HepG2 (cell line): Measurements from ENCODE around the gene OR6S1. TPM values are rescaled to one million over a fixed set of nuclear protein-coding genes. Genes with fewer than 3 reads are reported as not detected.

Experiments used
- AGO1 ChIP-seq: fragments of 200-400 bp; formaldehyde crosslinking; IDR thresholded peaks from 2 replicates; pipeline ENCODE4 v1.6.1; 2017; ENCODE audit warnings: mild to moderate bottlenecking, low read depth, low read length, moderate library complexity; ENCODE audit not compliant: poor library complexity, severe bottlenecking
- BRD4 ChIP-seq: sonication (generic); formaldehyde crosslinking; IDR thresholded peaks from 2 replicates; pipeline ENCODE4 v1.4.0; 2020; ENCODE audit warnings: missing genetic modification reagents
- CAMTA2 ChIP-seq: sonication (generic); formaldehyde crosslinking; IDR thresholded peaks from 2 replicates; pipeline ENCODE4 v1.4.0; 2020; ENCODE audit warnings: mild to moderate bottlenecking, missing genetic modification reagents, borderline replicate concordance
- ETV5 ChIP-seq: IDR thresholded peaks from 2 replicates; pipeline ENCODE4 v1.6.1; 2018; ENCODE audit warnings: missing biosample characterization, missing genetic modification reagents, inconsistent platforms, borderline replicate concordance
- GATAD2A ChIP-seq: IDR thresholded peaks from 2 replicates; pipeline ENCODE4 v1.6.1; 2016
- GZF1 ChIP-seq: sonication (generic); formaldehyde crosslinking; IDR thresholded peaks from 2 replicates; pipeline ENCODE4 v1.5.1; 2020; ENCODE audit warnings: mild to moderate bottlenecking, missing genetic modification reagents
- MAFF ChIP-seq: IDR thresholded peaks from 2 replicates; pipeline ENCODE4 v1.6.1; 2011; ENCODE audit warnings: low read depth, low read length, improper control_type of control experiment
- NR2F6 ChIP-seq, 2 experiments: IDR thresholded peaks; 2 replicates each; pipeline ENCODE4 v1.6.1; 2016; ENCODE audit warnings: antibody characterized with exemption in 1 of 2, mild to moderate bottlenecking in 1 of 2
- TCF7 ChIP-seq: sonication (generic); IDR thresholded peaks from 2 replicates; pipeline ENCODE4 v1.6.1; 2016; ENCODE audit warnings: antibody characterized with exemption, low read depth
- ZBTB42 ChIP-seq: sonication (generic); formaldehyde crosslinking; IDR thresholded peaks from 2 replicates; pipeline ENCODE4 v1.5.0; 2020; ENCODE audit warnings: mild to moderate bottlenecking, missing genetic modification reagents
- ZFP90 ChIP-seq: sonication (generic); formaldehyde crosslinking; IDR thresholded peaks from 2 replicates; pipeline ENCODE4 v1.8.0; 2022; ENCODE audit warnings: missing genetic modification reagents, mild to moderate bottlenecking, inconsistent platforms, borderline replicate concordance
- ZMYM4 ChIP-seq: sonication (generic); formaldehyde crosslinking; IDR thresholded peaks from 2 replicates; pipeline ENCODE4 v1.8.1; 2023; ENCODE audit warnings: mild to moderate bottlenecking, missing genetic modification reagents
- ZNF124 ChIP-seq: sonication (generic); formaldehyde crosslinking; IDR thresholded peaks from 2 replicates; pipeline ENCODE4 v1.4.0; 2020; ENCODE audit warnings: missing genetic modification reagents
- ZNF383 ChIP-seq: sonication (generic); formaldehyde crosslinking; IDR thresholded peaks from 2 replicates; pipeline ENCODE4 v1.4.0; 2020; ENCODE audit warnings: missing genetic modification reagents, mild to moderate bottlenecking, borderline replicate concordance
- ZNF451 ChIP-seq: sonication (generic); formaldehyde crosslinking; IDR thresholded peaks from 2 replicates; pipeline ENCODE4 v1.5.0; 2020; ENCODE audit warnings: mild to moderate bottlenecking, missing genetic modification reagents
- ZNF75D ChIP-seq: sonication (generic); formaldehyde crosslinking; IDR thresholded peaks from 2 replicates; pipeline ENCODE4 v1.8.1; 2023; ENCODE audit warnings: missing genetic modification reagents, mild to moderate bottlenecking, borderline replicate concordance
- polyA plus RNA-seq, 8 experiments: library from polyadenylated mRNA; depleted of rRNA in 3 of 8; stranded (reverse) in 7 of 8; unstranded in 1 of 8; fragments of >200 nt; fragmentation: Illumina TruSeq in 4 of 8; extraction: Trizol in 4 of 8; gene quantifications; 2 replicates each; pipeline versions ENCODE4 v1.2.1 to v1.2.3, GENCODE V29; 2011 to 2016; ENCODE audit warnings: low read depth in 4 of 8, missing spikeins in 1 of 8, mixed read lengths in 1 of 8; ENCODE audit not compliant: insufficient read depth in 1 of 8
- total RNA-seq, 5 experiments: library from RNA; depleted of rRNA; stranded (reverse); fragments of >200 nt; fragmentation: Illumina TruSeq; extraction: Trizol; gene quantifications; 2 replicates each; pipeline ENCODE4 v1.2.3, GENCODE V29; 2016; ENCODE audit warnings: low read depth in 1 of 5
- TF ChIP-seq, protein P1 (sequence below): sonication (generic); formaldehyde crosslinking; IDR thresholded peaks from 2 replicates; pipeline ENCODE4 v1.4.0; 2020; ENCODE audit warnings: missing genetic modification reagents
- TF ChIP-seq, protein P2 (sequence below): sonication (generic); formaldehyde crosslinking; IDR thresholded peaks from 2 replicates; pipeline ENCODE4 v1.4.0; 2020; ENCODE audit warnings: mild to moderate bottlenecking, low read depth, missing genetic modification reagents
- TF ChIP-seq, protein P3 (sequence below): sonication (generic); formaldehyde crosslinking; IDR thresholded peaks from 2 replicates; pipeline ENCODE4 v1.8.1; 2023; ENCODE audit warnings: mild to moderate bottlenecking, missing genetic modification reagents, borderline replicate concordance
- TF ChIP-seq, protein P4 (sequence below): sonication (generic); formaldehyde crosslinking; IDR thresholded peaks from 2 replicates; pipeline ENCODE4 v1.9.0; 2021; ENCODE audit warnings: missing genetic modification reagents, mild to moderate bottlenecking, borderline replicate concordance

The OR6S1 gene
- total and polyA plus RNA-seq, 2 of the 13 experiments (the other 11 are each of a cell fraction or from before 2014, with no cell fraction given), result 0.09 TPM; not detected in 1

DNA sequence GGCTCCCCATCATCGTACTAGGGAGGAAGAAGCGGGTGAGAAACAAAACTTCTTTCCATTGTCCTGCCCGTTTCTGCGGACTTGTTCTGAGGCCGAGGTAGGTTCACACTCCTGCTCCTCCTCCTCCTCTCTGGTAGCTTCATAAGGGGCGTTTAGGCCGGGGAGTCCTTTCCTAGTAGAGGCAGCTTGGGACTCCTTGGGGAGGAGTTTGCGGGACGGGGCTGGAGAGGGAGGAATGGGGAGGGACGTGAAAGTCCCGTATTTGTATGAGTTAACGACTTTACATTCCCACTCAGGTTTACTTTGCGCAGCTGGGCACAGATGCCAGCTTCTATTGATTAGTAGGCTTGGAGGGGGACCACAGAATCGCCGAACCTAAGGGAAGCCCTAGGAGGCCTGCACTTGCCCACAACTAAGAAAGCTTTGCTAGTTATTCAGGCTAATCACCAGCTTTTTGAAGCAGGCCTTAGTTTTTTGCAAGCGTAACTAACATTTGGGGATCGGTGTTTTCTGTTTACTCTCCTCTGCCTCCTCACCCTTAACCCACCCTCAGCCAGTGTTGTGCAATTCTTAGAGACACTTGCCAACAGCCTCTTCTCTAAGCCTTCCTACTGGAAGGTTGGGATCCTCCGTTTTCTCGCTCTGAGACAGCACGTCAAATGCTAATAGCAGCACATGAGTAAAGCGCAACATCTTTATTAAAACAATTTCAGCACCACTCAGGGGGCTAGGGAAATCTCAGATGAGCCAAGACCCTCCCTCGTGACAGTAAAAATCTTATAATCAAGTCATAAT lies 43.4 kb upstream of the OR6S1 start (continued):
- TF ChIP-seq, protein P1, sequence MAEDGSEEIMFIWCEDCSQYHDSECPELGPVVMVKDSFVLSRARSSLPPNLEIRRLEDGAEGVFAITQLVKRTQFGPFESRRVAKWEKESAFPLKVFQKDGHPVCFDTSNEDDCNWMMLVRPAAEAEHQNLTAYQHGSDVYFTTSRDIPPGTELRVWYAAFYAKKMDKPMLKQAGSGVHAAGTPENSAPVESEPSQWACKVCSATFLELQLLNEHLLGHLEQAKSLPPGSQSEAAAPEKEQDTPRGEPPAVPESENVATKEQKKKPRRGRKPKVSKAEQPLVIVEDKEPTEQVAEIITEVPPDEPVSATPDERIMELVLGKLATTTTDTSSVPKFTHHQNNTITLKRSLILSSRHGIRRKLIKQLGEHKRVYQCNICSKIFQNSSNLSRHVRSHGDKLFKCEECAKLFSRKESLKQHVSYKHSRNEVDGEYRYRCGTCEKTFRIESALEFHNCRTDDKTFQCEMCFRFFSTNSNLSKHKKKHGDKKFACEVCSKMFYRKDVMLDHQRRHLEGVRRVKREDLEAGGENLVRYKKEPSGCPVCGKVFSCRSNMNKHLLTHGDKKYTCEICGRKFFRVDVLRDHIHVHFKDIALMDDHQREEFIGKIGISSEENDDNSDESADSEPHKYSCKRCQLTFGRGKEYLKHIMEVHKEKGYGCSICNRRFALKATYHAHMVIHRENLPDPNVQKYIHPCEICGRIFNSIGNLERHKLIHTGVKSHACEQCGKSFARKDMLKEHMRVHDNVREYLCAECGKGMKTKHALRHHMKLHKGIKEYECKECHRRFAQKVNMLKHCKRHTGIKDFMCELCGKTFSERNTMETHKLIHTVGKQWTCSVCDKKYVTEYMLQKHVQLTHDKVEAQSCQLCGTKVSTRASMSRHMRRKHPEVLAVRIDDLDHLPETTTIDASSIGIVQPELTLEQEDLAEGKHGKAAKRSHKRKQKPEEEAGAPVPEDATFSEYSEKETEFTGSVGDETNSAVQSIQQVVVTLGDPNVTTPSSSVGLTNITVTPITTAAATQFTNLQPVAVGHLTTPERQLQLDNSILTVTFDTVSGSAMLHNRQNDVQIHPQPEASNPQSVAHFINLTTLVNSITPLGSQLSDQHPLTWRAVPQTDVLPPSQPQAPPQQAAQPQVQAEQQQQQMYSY (CRISPR knock-in tag), result no peak
- TF ChIP-seq NR2F6 (IDR thresholded peaks at IDR 0.05) (no peak), NR2F6 (CRISPR knock-in tag; IDR thresholded peaks at IDR 0.05) (no peak), TCF7 (no peak), CAMTA2 (0 out of 2 replicates have a peak, but pooled peaks have one; percentile 15), GATAD2A (peak; percentile 69), MAFF (no peak), ZMYM4 (no peak; the same call in 1 of the 2 replicates), ZNF124 (CRISPR knock-in tag) (0 out of 2 replicates have a peak, but pooled peaks have one; percentile 1), GZF1 (CRISPR knock-in tag) (no peak), ETV5 (no peak), ZNF75D (CRISPR knock-in tag) (no peak), BRD4 (CRISPR knock-in tag) (no peak), ZNF383 (CRISPR knock-in tag) (no peak), ZNF451 (CRISPR knock-in tag) (no peak), ZBTB42 (CRISPR knock-in tag) (peak; percentile 23; the same call in 1 of the 2 replicates), AGO1 (no peak), ZFP90 (no peak)
- TF ChIP-seq, protein P2, sequence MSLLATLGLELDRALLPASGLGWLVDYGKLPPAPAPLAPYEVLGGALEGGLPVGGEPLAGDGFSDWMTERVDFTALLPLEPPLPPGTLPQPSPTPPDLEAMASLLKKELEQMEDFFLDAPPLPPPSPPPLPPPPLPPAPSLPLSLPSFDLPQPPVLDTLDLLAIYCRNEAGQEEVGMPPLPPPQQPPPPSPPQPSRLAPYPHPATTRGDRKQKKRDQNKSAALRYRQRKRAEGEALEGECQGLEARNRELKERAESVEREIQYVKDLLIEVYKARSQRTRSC (CRISPR knock-in tag), result no peak
- TF ChIP-seq, protein P3, sequence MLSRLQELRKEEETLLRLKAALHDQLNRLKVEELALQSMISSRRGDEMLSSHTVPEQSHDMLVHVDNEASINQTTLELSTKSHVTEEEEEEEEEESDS (CRISPR knock-in tag), result no peak
- TF ChIP-seq, protein P4, sequence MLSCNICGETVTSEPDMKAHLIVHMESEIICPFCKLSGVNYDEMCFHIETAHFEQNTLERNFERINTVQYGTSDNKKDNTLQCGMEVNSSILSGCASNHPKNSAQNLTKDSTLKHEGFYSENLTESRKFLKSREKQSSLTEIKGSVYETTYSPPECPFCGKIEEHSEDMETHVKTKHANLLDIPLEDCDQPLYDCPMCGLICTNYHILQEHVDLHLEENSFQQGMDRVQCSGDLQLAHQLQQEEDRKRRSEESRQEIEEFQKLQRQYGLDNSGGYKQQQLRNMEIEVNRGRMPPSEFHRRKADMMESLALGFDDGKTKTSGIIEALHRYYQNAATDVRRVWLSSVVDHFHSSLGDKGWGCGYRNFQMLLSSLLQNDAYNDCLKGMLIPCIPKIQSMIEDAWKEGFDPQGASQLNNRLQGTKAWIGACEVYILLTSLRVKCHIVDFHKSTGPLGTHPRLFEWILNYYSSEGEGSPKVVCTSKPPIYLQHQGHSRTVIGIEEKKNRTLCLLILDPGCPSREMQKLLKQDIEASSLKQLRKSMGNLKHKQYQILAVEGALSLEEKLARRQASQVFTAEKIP (CRISPR knock-in tag), result no peak
